Stimulated activated CD8-positive, alpha-beta memory T cell treated with anti-CD3 and anti-CD28 coated beads, Interleukin-4, amount 100 ng/mL, for 48 hours (primary cell): ENCODE measurements around the gene UMODL1.
"Not testable (repeated sequence)": the region's sequence is repeated elsewhere in the genome, so short reads cannot be mapped to it uniquely, and the experiment has no call there.

ENCODE experiments used
- DNase-seq: peaks from one replicate; pipeline ENCODE4 v3.0.0-alpha.2; 2020

Gene UMODL1

DNA sequence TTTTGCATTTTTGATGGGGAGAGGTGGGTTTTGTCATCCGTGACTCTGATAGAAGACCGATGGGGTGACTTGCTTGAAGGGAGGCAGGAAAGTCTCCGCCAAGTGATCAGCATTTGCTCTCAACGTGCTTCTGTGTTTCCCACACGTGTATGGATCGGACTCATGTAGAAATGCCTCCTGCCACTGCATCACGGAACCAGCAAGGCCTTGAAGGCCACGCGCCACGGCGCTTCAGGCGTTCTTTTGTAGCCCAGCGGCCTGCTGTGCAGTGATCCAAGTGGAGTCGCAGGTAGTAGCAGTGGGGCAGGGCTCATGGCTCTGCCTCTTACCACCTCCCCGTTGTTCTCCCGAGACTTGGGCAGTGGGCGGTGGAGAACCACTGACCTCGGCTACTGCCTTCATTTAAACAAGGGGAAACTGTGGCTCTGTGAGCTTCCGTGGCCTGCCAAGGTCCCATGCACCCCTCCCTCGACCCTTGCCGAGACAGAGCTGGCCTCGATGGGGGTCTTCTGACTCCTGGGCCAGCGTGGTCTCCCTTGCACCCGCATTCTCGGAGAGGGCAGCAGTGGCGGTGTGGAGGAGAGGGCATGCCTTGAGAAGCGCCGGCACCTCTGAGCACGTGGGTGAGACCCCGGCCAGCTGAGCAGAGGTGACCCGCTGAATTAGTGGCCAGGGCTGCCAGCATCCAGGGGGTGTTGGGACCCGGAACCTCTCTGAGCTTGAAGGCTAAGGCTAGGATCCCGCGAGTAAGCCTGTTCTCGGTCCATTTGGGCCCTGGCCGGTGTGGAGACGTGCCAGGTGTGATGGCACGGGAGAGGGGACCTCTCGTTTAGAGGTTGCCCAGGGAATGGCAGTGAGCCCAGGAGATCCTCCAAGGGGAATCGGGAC, 101.7 kb downstream of the UMODL1 start:
- no peak for DNase-seq

DNA sequence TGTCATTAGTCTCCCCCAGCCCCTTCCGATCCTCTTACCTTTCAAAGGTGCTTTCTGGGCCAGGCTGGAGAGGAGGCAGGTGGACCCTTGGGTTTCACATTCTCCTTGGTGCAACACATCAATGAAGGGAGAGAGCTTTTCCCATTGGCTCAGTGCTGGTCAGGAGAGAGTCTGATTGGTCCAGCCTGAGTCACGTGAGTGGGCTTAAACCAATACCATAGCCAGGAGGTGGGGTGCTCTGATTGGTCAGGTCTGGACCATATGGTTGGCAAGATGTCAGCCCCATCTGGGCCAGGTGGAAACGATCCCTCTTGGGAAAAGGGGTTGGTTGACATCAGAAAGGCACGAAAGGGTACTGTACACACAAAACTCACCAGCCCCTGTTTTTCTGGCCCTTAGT, 103.1 kb downstream of the UMODL1 start:
- DNase-seq: no peak

DNA sequence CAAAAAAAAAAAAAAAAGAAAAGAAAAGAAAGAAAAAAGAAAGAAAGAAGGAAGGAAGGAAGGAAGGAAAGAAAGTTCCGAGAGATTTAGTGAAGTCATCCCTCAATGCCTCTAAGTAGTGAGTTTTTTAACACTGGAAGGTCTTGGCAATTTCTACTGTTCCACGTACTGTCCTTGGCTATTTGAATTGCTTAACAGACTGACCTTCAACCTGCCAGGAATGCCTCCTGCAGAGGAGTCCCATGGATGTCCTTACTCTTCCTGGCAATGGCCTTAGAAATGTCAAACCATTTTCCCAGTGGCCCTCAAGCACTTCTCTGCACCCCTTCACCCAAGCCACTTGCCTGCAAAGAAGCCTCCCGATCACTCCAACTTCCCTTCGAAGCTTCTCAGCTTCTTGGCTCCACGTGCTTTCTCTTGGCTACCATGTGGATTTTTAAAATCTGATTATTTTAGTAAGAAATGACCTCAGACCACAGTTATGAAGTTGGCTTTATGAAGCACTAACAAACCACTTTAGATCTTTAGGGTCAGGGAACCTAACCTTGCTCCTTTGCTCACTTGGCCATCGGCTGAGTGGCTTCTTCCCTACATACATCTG, 104.1 kb downstream of the UMODL1 start:
- DNase-seq: no peak

DNA sequence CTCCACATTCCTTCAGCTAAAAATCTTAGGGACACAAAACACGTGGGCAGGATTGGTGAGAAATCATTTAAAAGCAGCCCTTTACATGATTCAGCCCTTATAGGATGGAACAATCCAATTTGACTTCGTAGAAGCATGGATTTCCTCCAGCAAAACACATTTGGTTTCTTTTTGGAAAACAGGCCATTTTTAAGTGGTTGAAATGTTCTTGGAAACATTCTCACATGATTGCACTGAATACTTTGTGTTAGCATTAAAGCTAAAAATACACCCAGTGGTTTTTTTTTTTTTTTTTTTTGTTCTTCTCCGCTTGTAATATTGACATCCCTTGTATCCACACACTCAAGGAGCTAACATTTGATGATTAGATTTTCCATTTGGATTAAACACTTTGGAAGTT, 105.7 kb downstream of the UMODL1 start:
- no peak for DNase-seq

DNA sequence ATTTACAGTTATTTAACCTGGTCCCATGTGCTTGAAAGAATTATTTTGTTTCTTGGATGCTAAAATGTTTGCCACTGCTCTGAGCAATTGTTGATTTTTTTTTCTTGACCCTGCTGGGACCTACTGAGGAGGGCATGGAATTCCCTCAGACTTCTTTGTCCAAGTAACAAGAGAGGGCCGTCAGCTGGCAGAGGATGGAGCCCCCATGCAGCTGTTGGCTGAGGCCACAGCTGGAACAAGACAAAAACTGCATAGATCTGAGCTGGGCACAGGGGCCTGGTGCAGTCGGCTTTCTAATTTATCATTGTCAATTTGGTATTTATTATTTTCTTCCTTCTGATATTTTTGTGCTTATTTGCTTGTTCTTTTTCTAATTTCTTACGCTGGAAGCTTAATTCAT, 108.2 kb downstream of the UMODL1 start:
- DNase-seq: no peak

DNA sequence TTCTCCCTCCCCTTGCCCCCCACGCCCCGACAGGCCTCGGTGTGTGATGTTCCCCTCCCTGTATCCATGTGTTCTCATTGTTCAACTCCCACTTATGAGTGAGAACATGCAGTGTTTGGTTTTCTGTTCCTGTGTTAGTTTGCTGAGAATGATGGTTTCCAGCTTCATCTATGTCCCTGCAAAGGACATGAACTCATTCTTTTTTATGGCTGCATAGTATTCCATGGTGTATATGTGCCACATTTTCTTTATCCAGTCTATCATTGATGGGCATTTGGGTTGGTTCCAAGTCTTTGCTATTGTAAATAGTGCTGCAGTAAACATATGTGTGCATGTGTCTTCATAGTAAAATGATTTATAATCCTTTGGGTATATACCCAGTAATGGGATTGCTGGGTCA, 108.9 kb downstream of the UMODL1 start:
- DNase-seq: not testable (repeated sequence)

DNA sequence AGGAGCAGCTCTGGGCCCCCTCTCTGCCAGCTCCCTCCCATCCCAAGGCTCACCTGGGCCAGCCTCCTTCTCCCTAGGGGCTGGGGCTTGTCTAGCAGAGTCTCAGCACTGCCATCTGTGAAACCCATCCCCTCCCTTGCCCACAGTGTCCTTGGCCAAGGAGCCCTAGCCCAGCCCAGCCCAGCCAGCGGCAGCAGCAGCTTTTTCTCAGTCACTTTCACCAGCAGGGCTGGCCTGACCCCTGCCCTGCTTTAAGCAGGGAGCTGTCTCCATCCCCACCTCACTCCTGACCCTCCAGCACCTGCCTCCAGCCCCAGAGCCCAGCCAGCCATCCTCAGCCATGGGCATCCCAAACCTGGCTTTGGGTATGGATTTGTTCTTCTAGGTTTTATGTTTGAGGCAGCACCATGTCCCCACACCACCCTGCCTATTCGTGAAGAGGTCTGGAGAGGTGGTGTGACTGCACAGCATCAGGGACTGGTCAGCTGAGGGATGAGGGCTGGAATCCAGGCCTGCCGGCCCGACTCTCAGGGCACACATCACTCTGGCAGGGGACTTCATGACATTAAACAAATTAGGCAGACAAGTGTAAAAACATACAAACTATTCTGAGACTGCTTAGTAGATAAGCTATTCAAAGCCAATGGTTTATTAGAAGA, 111.7 kb downstream of the UMODL1 start:
- no peak for DNase-seq

DNA sequence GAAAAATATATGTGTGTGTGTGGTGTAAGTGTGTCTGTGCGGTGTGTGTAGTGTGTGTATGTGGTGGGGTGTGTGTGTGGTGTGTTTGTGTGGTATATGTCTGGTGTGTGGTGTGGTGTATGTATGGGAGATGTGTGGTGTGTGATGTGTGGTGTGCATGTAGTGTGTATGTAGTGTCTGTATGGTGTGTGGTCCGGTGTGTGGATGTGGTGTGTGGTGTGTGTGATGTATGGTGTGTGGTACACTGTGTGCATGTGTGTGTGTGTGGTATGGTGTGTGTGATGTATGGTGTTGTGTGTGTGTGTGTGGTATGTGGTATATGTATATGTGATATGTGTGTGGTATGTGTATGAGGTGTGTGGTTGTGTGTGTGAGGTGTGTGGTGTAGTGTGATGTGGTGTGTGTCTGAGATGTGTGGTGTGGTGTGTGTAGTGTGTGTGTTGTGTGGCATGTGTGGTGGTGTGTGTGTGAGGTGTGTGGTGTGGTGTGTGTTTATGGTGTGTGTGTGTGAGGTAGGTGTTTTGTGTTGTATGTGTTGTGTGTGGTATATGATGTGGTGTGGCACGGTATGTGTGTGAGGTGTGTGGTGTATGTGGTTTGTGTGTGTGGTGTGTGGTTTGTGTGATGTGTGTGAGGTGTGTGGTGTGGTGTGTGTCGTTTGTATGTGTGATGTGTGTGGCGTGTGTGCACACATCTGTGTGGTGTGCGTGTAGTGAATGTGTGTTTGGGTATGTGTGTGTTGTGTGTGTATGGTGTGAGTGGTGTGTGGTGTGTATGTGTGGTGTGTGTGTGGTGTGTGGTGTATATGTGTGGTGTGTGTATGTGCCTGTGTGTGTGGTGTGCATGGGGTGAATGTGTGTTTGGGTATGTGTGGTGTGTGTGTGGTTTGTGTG, 112.5 kb downstream of the UMODL1 start:
- DNase-seq: no peak

DNA sequence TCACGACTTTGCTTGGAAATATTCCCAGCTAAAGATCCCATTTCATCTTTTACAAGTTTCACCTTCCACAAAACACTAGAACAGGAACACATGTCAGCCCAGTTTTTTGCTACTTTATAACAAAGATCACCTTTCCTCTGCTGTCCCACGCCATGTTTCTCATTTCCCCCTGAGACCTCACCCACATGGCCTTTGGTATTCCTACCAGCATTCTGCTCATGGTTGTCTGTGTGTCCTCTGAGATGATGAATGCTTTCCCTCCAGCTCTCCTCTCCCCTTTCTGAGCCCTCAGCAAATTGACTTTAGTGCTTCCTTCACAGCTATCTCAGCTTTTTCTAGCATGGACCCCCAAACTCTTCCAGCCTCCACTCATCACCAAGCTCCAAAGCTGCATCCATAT, 115.5 kb downstream of the UMODL1 start:
- DNase-seq: no peak

DNA sequence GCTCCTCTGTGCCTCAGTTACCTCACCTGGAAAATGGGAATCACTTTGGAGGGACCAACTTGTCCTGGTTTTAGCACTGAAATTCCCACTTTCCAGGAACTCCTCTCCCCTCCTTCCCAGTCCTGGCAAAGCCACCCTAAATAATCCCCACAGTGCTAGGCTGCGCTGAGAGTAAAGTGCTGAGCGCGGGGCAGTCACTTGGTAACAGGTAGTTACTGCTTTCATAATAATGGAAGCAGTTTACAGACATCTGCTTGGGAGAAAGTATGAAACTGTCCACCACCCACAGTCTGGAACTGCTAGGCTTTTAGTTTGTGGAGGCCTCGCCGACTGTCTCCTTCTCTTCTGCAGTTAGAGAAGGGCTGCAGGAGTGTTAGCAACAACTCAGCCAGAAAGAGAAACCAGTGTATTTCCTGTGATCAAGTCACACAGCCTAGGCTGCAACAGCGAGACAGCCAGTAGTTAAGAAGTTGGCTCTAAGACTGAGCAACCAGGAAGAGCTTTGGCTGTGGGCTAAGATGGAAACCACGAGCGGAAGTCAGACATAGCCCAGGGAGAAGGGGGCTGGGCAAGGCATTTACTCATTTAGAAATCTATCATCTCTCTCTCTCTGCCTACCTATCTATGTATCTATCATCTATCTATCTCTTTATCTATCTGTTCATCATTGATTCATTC, 117.0 kb downstream of the UMODL1 start:
- peak; percentile 80 for DNase-seq

DNA sequence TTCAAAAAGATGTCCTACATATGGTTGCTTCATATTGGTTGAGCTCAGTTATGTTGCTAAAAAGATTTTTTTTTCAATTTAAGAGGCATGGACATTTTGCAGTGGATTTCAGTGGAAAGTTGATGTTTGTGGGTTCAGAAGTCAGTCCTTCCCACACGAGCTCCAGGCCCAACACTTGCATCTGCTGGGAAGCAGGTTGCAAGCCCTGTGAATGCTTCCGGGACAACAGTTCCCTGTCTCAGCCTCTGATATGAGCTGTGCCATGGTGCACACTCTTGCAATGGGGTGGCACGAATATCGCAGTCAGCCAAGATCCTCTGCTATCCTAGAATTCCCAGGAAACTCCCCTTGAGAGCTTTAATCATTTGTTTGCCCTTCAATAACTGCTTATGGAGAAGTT, 117.5 kb downstream of the UMODL1 start:
- no peak for DNase-seq

DNA sequence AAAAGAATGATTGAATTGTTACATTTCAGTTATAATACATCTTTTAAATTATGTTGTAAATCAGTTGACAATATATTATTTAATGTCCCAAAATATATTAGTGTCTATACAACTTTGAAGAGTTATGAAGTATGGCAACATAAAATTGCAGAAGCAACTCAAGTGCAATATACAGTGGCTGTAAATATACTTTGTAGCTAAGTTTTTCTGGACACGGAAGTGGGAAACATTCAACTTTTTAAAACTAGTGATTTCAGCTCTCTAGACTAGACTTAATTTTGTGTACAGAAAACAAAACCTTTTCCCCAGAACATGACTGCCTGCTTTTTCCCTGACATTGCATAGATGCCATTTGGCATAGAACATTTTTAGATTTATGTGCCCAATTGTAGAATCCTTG, 118.3 kb downstream of the UMODL1 start:
- DNase-seq: no peak

DNA sequence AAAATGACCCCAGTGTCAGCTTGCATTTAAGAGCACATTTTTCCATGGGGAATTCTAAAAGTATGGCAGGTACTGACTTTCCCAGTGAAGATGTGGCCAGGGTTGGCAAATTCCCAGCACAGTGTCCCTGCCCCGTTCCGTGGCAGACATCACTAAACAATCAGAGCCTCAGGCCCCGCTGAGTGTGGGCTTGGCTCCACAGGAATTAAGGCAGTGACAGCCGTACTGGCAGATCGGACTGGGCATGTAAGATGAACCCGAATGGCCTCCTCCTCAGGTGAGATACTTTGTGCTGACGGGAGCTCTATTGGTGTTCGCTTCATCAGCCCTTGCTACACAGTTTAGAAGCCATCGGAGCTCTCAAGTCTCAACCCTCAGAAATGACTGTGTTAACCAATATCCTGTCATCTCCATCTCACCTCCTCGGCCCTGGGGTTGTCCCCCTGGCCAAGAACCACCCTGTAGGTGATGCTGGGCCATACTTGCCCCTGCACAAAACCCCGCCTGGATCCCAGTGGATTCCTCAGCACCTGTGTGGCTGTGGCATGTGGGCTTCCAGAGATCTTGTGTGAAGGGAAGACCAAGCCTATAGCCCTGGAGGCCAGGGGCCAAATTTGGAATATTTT, 118.9 kb downstream of the UMODL1 start:
- peak; percentile 48 for DNase-seq

DNA sequence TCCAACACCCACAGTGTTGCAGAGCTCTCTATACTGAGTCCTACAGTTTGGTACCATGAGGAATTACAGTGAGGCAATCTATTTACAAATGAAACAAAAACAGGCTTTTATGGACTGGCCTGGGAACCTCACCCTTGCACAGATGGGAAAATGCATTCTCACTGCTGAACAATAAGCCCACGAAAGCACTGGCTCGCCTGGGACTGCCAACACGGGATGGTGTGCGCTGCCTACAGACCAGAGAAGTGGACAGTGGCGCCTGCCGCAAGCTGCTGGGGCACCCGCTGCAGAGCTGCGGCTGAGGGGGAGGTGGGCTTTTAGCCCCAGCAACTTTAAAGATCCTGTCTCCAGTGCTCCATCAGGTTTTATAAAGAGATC, 119.4 kb downstream of the UMODL1 start:
- no peak for DNase-seq

DNA sequence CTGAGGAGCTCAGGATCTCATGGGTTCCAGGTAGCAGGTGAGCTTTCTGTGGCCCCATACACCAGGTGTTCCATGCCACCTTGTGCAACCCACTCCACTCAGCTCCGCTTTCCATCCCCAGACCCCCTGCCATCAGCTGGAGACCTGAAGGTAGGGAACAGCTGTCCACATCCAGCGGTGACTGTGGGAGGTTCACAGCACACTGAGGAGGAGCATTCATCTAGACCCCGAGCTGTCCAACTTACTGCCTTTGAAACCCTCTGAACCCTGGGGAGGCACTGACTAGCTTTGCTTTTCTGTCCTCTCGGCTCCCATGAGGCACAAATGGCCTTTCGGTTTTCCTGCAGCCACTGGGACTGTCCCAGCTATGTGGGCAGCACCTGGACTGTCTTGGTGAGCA, 119.9 kb downstream of the UMODL1 start:
- DNase-seq: no peak

DNA sequence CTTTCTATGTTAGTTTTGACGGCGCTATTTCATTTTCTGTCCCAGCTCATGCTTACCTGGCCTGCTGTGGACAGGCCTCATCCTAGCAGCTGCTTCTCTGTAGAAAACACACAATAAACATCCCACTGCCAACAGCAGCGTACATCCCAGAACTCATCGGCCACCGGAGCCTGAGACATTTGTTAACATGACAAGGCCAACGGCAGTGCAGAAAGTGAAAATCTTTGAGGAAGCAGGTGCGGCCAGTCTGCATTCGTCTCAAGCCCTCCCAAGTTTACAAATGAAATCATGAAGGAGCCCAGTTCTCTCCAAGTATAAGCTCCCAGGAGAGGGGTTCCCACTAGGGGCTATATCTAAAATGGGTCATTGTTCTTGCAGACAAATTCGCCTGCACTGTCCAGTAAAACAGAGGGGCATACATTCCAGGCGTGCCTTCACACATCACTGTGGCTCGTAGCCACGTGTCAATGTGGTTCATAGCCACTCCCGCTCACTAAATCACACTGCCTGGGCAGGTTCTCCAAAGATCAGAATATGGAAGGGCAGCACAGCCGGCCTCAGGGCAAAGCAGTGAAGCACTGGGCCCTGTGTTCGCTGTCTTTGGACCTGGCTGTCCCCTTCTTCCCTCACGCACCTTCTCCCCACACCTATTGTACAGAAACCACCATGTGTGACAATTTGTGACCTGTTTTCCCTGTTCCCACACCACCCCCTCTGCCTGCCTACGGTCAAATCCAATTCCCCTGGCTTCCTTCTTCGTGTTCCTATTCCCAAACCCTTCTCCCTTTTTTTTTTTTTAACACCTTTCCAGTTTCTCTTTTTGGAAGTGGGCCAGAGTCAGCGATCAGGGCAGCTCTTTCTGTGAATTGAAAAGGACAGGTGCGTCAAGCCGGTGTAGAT, 120.8 kb downstream of the UMODL1 start:
- DNase-seq: no peak
